Measurements from ENCODE around the gene TBC1D22A. TPM values are rescaled to one million over a fixed set of nuclear protein-coding genes. Genes with fewer than 3 reads are reported as not detected.

TBC1D22A gene
- total and polyA plus RNA-seq, 4 donors: 4.1 to 12.4 (median 8.4) TPM

- no peak overlapping the region for H3K27ac ChIP-seq (ENCODE audit: low read depth in 1 of 2, low read length in 2 of 2)
- TF ChIP-seq RXRA (IDR thresholded peaks at IDR 0.05) (no peak), EGR1 (IDR thresholded peaks at IDR 0.05; ENCODE audit: low read depth in 2 of 2) (no peak), NR2F2 (IDR thresholded peaks at IDR 0.05) (no peak), HNF4A (conservative IDR thresholded peaks at IDR 0.05) (no peak), HNF4G (IDR thresholded peaks at IDR 0.05) (no peak), FOXA1 (IDR thresholded peaks at IDR 0.05) (no peak), MAX (IDR thresholded peaks at IDR 0.05) (no peak), ZBTB33 (IDR thresholded peaks at IDR 0.05) (no peak), RAD21 (IDR thresholded peaks at IDR 0.05) (no peak), FOXA2 (IDR thresholded peaks at IDR 0.05) (no peak), GABPA (IDR thresholded peaks at IDR 0.05 in 1 of 2, conservative IDR thresholded peaks at IDR 0.05 in 1 of 2) (no peak)
- no peak overlapping the region for H3K9ac ChIP-seq (ENCODE audit: low read depth in 1 of 2, low read length in 2 of 2)
- no peak for DNase-seq (ENCODE audit: low spot score)
- peaks cover 0 to 10% (median 0%) of the 10 kb centered on the region in 4 donors for H3K36me3 ChIP-seq (ENCODE audit: control insufficient read depth in 4 of 4, insufficient read depth in 3 of 4, low read depth in 1 of 4, low read length in 3 of 4)
- no peak overlapping the region for H3K4me3 ChIP-seq (ENCODE audit: low read depth in 1 of 3, low read length in 3 of 3)
- no peaks in the 10 kb centered on the region for H3K9me3 ChIP-seq (ENCODE audit: control insufficient read depth in 4 of 4, low read length in 3 of 4)
- 89% methylated on average over 11 of the region's 11 CpGs for WGBS
- H3K27me3 ChIP-seq (ENCODE audit: control insufficient read depth in 4 of 4, insufficient read depth in 4 of 4, low read length in 3 of 4): no peaks in the 10 kb centered on the region
- H3K4me1 ChIP-seq (ENCODE audit: control insufficient read depth in 4 of 4, insufficient read depth in 4 of 4, low read length in 3 of 4): no peaks in the 10 kb centered on the region
Observed at GRCh38 chr22:47035425-47035881, 273.0 kb downstream of the TBC1D22A start.

- H3K4me1 ChIP-seq (ENCODE audit: control insufficient read depth in 4 of 4, insufficient read depth in 4 of 4, low read length in 3 of 4): no peaks in the 10 kb centered on the region
- H3K9me3 ChIP-seq (ENCODE audit: control insufficient read depth in 4 of 4, low read length in 3 of 4): no peaks in the 10 kb centered on the region
- no peak overlapping the region for H3K9ac ChIP-seq (ENCODE audit: low read depth in 1 of 2, low read length in 2 of 2)
- 95% methylated on average over 10 of the region's 10 CpGs for WGBS
- no peaks in the 10 kb centered on the region for H3K27me3 ChIP-seq (ENCODE audit: control insufficient read depth in 4 of 4, insufficient read depth in 4 of 4, low read length in 3 of 4)
- H3K27ac ChIP-seq (ENCODE audit: low read depth in 1 of 2, low read length in 2 of 2): no peak overlapping the region
- TF ChIP-seq FOXA2 (IDR thresholded peaks at IDR 0.05) (no peak), JUND (IDR thresholded peaks at IDR 0.05) (no peak), MAX (IDR thresholded peaks at IDR 0.05) (no peak), RAD21 (IDR thresholded peaks at IDR 0.05) (no peak), SP1 (IDR thresholded peaks at IDR 0.05) (no peak), RXRA (IDR thresholded peaks at IDR 0.05) (no peak), ATF3 (IDR thresholded peaks at IDR 0.05) (no peak), REST (IDR thresholded peaks at IDR 0.05) (no peak), GABPA (IDR thresholded peaks at IDR 0.05 in 1 of 2, conservative IDR thresholded peaks at IDR 0.05 in 1 of 2) (no peak), NR2F2 (IDR thresholded peaks at IDR 0.05) (no peak), FOXA1 (IDR thresholded peaks at IDR 0.05) (no peak), EGR1 (IDR thresholded peaks at IDR 0.05; ENCODE audit: low read depth in 2 of 2) (no peak), YY1 (IDR thresholded peaks at IDR 0.05) (no peak), CTCF (IDR thresholded peaks at IDR 0.05; ENCODE audit: low read depth, low read length, missing input control) (no peak), HNF4G (IDR thresholded peaks at IDR 0.05) (no peak), HNF4A (conservative IDR thresholded peaks at IDR 0.05) (no peak), TAF1 (conservative IDR thresholded peaks at IDR 0.05) (no peak), ZBTB33 (IDR thresholded peaks at IDR 0.05) (no peak)
- H3K4me3 ChIP-seq (ENCODE audit: low read depth in 1 of 3, low read length in 3 of 3): no peak overlapping the region
- peaks cover 0 to 10% (median 0%) of the 10 kb centered on the region in 4 donors for H3K36me3 ChIP-seq (ENCODE audit: control insufficient read depth in 4 of 4, insufficient read depth in 3 of 4, low read depth in 1 of 4, low read length in 3 of 4)
- no peak for DNase-seq (ENCODE audit: low spot score)
Observed at GRCh38 chr22:47036352-47036751, 273.9 kb downstream of the TBC1D22A start.
